ENCODE results near the gene MCOLN3.
"Not testable (repeated sequence)": the region's sequence is repeated elsewhere in the genome, so short reads cannot be mapped to it uniquely, and the experiment has no call there.

Gene MCOLN3

GRCh38 chr1:85047472-85048295 is 616 bp downstream of the MCOLN3 start:
- peak; percentile 49 for DNase-seq

- no peak for DNase-seq
These were observed 1.2 kb downstream of the MCOLN3 start for GRCh38 chr1:85047144-85047471.

DNA sequence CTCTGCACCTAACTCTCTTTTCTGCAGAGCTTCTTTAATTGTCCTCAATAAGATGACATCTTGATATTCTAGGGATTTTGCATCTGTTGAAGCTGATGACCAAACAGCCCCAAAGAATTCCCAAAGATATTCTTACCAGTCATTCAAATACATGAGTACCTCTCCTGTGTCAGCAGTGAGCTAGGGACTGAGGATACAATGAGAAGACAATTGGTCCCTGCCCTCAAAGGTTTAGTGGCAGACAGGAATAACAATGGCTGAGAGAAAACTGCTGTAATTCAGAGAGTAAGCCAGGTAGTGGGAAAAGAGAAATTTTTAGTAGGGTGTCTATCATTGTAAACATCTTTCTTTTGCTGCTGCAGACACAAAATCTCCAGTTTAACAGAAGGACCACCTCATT is 5.9 kb downstream of the MCOLN3 start:
- no peak for DNase-seq

- DNase-seq, result no peak
These were observed 6.5 kb downstream of the MCOLN3 start for GRCh38 chr1:85041793-85042192.

DNA sequence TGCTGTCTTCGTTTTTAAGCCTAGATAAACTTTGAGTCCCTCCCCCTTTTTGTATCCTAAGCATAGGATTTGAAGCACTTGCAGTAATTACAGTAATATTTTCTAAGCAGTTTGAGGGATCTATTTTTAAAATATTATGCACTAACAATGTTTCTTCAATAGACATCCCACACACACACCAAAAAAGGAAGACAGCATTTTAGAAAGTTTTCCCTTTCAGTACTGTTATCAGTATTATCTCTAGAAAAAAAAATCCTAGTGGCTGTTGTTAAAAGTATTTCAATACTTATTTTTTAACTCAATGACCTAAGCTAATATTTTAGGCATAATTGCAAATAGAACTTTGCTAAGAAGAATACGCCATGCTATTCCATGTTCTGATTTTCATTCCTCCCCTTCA is 15.1 kb downstream of the MCOLN3 start:
- DNase-seq, result no peak

DNA sequence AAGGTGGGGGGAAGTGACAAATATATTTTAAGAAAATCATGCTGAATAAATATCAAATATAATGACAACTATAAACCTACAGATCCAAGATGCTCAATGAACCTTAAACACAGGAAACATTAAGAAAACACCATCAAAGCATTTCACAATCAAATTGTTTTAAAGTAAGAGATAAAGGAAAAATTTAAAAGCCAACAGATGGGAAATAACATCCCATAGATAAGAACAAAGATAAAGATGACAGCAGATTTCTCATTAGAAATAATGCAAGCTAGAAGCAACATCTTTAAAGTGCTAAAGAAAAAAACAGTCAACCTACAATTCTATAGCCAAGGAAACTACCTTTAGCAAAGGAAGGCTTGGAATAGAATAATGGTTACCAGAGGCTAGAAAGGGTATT is 17.8 kb downstream of the MCOLN3 start:
- no peak for DNase-seq

DNA sequence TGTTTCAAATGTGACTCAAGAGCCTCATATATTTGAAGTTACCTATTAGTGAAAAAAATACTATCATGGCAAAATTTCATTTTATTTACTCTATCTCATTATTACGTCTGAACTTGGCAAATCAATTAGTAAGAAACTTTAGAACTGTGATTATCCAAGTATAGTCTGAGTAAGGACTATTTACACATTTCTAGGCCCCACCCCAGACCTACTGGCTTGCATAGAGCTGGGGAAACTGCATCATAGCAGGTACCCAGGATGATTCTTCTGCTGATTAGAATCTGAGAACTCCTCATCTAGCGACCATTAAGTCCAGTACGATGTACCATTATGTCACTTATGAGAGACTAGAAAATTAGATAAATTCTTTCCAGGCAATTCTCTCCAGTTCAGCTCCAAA is 20.1 kb downstream of the MCOLN3 start:
- no peak for DNase-seq

DNA sequence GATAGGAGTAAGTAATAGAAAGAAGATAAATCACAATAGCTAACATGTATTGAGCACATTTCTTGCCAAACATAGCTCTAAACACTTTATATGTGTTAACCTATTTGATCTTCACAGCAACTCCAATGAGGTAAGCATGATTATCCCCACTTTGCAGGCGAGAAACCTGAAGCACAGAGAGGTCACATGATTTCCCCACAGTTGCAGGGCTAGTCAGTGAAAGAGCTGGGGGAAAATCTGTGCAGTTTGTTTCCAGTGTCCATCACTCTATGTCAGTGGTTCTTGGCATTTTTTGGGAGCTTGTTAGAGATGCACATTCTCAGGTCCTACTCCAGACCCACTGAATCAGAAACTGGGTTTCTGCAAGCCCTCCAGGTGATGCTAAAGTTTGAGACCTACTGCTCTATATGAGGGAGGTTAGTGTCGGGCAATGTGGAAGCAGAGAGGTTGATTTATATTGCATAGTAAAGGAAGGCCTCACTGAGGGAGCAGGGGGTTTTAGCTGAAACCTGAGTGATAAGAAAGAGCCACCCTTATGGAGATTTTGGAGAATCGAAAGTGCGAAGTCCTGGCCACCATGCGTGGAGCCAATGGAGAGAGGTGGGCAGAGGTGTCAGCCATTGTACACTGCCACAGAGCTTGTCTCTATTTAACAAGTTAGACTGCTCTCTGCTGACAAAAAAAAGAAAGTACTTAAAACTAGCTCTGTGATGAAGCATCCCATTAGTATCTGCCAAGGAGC is 20.9 kb downstream of the MCOLN3 start:
- DNase-seq, result no peak

DNA sequence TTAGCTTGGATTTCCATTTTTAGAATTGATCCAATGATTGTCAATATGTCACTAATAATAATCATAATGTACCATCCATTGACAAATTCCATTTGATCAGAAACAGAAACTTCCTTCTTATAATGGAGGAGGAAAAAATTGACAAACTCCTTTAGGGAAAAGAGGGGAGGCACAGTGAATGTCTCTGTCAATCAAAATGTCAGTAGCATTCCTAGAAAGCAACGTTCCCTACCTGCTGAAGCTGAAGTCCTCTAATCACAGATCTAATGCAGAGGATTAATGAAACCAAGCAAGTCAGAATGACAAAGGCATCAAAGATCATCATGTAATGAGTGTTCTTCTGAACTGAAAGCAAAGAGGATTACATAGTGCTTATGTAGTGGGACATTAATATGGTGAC is 22.4 kb downstream of the MCOLN3 start:
- DNase-seq, result no peak

GRCh38 chr1:85024736-85025135 is 23.6 kb downstream of the MCOLN3 start:
- DNase-seq, result no peak

DNA sequence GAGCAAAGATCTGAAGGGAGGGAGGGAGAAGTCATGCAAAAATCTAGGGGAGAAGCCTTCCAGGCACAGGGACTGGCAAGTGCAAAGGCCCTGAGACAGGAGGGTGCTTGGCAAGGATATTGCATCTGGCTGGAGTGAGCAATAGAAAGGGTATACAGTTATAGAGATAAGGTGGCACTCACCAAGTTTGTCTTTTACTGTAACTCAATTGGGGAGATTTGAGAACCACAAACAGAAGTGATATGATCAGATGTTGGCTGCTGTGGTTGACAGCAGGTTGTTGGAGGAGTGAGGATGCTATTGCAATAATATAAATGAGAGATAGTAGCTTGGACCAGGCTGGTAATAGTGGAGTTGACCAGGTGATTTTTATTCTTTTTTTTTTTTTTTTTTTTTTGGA is 25.6 kb downstream of the MCOLN3 start:
- DNase-seq, result no peak

GRCh38 chr1:85019994-85020393 is 28.3 kb downstream of the MCOLN3 start:
- no peak for DNase-seq

- DNase-seq, result no peak
These were observed 32.5 kb downstream of the MCOLN3 start for GRCh38 chr1:85015826-85016225.

GRCh38 chr1:85005641-85006040 is 42.7 kb downstream of the MCOLN3 start:
- not testable (repeated sequence) for DNase-seq

- DNase-seq, result no peak
These were observed 46.6 kb downstream of the MCOLN3 start for GRCh38 chr1:85001742-85002141.

DNA sequence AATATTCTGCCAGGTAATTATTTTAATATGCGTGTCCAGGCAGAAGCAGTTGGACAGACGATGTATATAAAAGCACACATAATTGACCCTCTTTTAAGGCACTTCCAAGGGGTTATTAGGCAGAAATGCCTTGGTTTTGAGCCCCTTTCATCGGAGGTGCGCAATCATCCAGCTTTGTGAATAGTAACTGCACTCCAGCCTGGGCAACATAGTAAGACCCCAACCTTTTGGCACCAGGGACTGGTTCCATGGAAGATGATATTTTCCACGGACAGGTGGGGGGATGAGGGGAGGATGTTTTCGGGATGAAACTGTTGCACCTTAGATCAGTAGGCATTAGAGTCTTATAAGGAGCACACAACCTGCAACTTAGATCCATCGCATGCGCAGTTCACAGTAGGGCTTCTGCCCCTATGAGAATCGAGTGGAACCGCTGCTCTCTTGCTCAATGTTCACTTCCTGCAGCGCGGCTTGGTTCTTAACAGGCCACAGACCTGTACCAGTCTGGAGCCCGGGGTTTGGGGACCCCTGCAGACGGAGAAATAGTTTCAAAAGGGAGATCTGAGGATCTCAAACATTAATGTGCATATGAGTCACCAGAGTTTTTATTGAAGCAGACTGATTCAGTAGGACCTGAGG is 49.5 kb downstream of the MCOLN3 start:
- DNase-seq, result no peak

- DNase-seq, result peak; percentile 41
These were observed 50.4 kb downstream of the MCOLN3 start for GRCh38 chr1:84997667-84998600.

DNA sequence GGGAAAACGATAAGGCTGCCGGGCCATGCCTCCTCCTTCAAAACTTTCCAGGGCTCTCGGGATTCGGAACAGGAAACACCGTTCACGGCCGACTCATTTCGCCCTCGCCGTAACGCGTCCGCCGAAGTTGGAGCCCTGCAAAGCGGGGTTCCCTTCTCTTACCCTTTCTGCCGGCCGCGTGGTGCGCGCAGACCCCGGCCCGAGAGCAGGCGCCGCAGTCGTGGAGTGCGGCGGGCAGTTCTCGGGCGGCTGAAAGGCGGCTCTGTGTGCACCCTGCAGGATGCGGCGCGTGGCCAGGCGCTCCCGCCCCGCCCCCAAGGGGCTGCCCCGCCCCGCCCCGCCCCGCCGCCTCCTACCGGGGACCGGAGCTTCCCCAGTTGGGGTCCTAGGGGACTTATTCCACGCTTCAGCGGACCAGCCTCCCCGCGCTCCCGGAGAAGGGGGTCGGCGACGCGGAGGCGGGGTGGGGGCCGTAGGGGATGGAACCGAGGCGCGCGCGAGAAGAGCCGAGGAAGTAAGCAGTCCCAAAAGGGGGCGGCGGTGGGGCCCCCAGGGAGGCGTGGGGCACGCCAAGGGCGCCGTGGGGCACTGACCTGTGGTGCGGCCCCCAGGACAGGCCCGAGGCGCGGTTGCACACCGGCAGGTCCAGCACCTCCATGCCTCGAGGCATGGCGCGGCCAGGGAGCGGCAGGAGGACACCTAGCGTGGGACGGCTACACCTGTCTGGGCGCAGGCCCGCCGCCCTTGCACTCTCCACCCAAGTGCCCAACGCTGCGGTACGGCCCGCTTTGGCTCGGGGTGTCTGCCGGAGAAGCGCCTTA is 51.2 kb downstream of the MCOLN3 start, which contains the start of gene MCOLN2:
Gene MCOLN2, minus strand, starts transcription at position 268 of the 821 bp plus-strand sequence. Its CDS starts 241 bp downstream, at position 27.
- peak; percentile 80 for DNase-seq

DNA sequence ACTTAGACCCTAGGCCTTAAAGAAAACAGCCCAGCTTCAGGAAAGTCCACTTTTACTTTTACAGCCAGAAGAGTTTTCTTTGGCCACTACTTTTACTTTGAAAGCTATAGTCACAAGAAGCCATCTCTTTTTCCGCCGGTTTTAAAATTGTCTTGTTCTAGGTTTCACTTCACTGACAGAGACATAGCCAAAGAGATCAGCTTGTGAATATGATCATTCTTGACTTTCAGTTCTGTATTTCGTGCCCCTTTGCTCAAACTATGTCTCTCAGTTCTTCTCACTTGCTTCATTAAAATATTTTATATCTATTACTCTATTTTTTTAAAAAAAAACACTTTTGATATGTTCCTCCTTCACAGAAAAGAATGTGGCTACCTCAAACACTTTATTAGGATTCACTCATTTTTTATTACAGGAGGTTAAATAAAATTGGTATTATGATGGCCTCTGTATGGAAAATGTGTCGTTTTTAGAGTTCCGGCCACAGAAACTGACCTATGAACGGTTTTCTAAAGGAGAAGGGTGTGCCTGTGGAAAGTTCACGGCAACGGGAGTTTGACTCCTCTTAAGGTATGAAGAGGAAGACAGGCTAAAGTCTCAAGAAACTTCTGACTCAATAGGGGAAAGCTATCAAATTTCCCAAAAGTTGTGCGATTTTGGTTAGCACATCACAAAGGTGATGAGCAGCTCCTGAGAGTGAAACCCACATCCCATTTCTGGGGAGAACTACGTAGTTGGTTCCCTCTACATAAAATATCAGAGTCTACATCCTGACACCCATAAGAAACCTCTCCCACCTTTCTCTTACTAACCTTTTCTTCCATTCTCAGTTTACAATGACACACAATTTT is 52.6 kb downstream of the MCOLN3 start:
- no peak for DNase-seq

DNA sequence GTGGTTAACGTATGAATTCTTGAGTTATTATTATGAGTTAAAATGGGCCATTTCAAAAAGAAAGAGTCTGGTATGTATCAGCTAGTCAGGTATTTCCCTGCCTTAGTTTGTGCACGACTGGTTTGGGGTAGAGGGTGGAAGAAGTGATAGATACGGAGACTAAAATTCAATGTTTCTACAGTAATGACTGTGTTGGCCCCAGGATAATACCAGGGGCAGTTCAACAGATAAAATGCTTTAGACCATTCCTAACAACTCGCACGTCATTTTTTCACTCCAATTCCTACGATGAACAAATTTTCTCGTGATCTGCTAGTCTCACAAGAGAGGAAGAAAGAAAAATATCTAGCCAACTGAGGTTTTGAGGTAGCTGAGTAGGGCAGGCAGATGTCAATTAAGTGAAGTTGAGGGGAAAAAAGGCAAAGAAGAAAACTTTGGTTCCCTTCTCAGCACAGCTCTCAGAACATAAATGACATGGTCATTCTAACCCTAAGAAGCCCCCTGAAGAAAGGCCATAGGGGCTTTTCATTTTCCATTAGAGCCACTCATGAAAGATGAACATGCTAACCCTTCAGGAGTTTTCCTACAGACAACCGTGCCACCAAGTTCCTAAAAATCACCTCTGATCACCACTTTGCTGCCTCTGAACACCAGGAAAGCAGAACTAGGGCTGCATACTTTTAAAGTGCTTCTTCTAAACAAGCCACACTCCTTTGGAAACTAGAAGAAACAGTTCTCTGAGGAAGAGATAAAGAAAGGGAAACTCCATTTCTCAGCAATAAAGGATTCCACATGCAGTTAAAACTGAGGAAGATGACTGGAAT is 57.0 kb downstream of the MCOLN3 start:
- no peak for DNase-seq
